HEK293 (cell line): ENCODE data around the gene ERAP2.

ENCODE experiments used
- CTCF ChIA-PET: fragments of 350-600 bp; formaldehyde crosslinking; extraction: SDS; loops from one replicate; lab custom pipeline; 2021; ENCODE audit warnings: antibody characterized with exemption; lab: Yijun Ruan, JAX
- POLR2A ChIA-PET: fragments of 300-600 bp; formaldehyde crosslinking; extraction: SDS; loops from one replicate; lab custom pipeline; 2020; ENCODE audit warnings: antibody characterized with exemption, inconsistent platforms; lab: Yijun Ruan, JAX
- H3K27ac ChIP-seq: fragments of 200-500 bp; sonication (Bioruptor generic); 2 replicates; pipeline ENCODE4 v1.5.1; 2014; ENCODE audit warnings: low read depth, low read length, control low read depth, inconsistent platforms; ENCODE audit errors: extremely low read depth
- H3K36me3 ChIP-seq, 2 experiments: fragments of 200-500 bp in 1 of 2; sonication (Bioruptor generic) in 1 of 2; 1 replicate in 1 of 2; 2 replicates in 1 of 2; pipeline ENCODE4 v1.5.1; 2014 to 2017; ENCODE audit warnings: inconsistent platforms in 2 of 2, low read length in 2 of 2; ENCODE audit not compliant: control insufficient read depth in 2 of 2, insufficient read depth in 1 of 2
- H3K4me1 ChIP-seq: fragments of 200-500 bp; sonication (Bioruptor generic); 2 replicates; pipeline ENCODE4 v1.5.1; 2014; ENCODE audit warnings: mild to moderate bottlenecking, low read length, inconsistent platforms; ENCODE audit not compliant: control insufficient read depth, insufficient read depth
- H3K4me3 ChIP-seq: 2 replicates; pipeline ENCODE4 v1.5.1; 2011; ENCODE audit warnings: low read depth, mild to moderate bottlenecking, control low read depth, low read length, moderate library complexity
- H3K9me3 ChIP-seq: fragments of 200-500 bp; sonication (Bioruptor generic); 2 replicates; pipeline ENCODE4 v1.5.1; 2014; ENCODE audit warnings: low read depth, low read length, inconsistent platforms; ENCODE audit not compliant: control insufficient read depth, insufficient read depth
- AEBP2 ChIP-seq: fragments of 450-650 bp; formaldehyde crosslinking; IDR thresholded peaks from 2 replicates; pipeline ENCODE4 v1.5.1; 2016; ENCODE audit warnings: missing biosample characterization, missing genetic modification characterization, borderline replicate concordance
- ELK4 ChIP-seq: IDR thresholded peaks from 2 replicates; pipeline ENCODE4 v1.6.1; 2011; ENCODE audit warnings: mild to moderate bottlenecking, low read depth, low read length, borderline replicate concordance
- KLF1 ChIP-seq: fragments of 450-650 bp; formaldehyde crosslinking; IDR thresholded peaks from 2 replicates; pipeline ENCODE4 v1.5.1; 2016; ENCODE audit warnings: missing biosample characterization, missing genetic modification characterization
- PRDM2 ChIP-seq: fragments of 450-650 bp; formaldehyde crosslinking; IDR thresholded peaks from 2 replicates; pipeline ENCODE4 v1.5.1; 2016; ENCODE audit warnings: missing biosample characterization, missing genetic modification characterization, borderline replicate concordance
- TSHZ1 ChIP-seq: fragments of 450-650 bp; formaldehyde crosslinking; IDR thresholded peaks from 2 replicates; pipeline ENCODE4 v1.5.1; 2016; ENCODE audit warnings: missing biosample characterization, missing genetic modification characterization, borderline replicate concordance
- ZBTB1 ChIP-seq: fragments of 450-650 bp; formaldehyde crosslinking; IDR thresholded peaks from 2 replicates; pipeline ENCODE4 v1.5.1; 2016; ENCODE audit warnings: missing biosample characterization, missing genetic modification characterization
- ZBTB20 ChIP-seq: fragments of 450-650 bp; formaldehyde crosslinking; IDR thresholded peaks from 2 replicates; pipeline ENCODE4 v1.5.1; 2016; ENCODE audit warnings: missing biosample characterization, missing genetic modification characterization
- ZBTB44 ChIP-seq: fragments of 450-650 bp; IDR thresholded peaks from 2 replicates; pipeline ENCODE4 v1.5.1; 2018; ENCODE audit warnings: missing biosample characterization, mild to moderate bottlenecking, missing genetic modification characterization
- ZBTB6 ChIP-seq: fragments of 450-650 bp; formaldehyde crosslinking; IDR thresholded peaks from 2 replicates; pipeline ENCODE4 v1.5.1; 2017; ENCODE audit warnings: missing biosample characterization, missing genetic modification characterization
- ZFP69B ChIP-seq: fragments of 450-650 bp; formaldehyde crosslinking; IDR thresholded peaks from 2 replicates; pipeline ENCODE4 v1.5.1; 2016; ENCODE audit warnings: missing biosample characterization, missing genetic modification characterization
- ZNF155 ChIP-seq: fragments of 450-650 bp; formaldehyde crosslinking; IDR thresholded peaks from 2 replicates; pipeline ENCODE4 v1.5.1; 2016; ENCODE audit warnings: missing biosample characterization, missing genetic modification characterization
- ZNF19 ChIP-seq: fragments of 450-650 bp; formaldehyde crosslinking; IDR thresholded peaks from 2 replicates; pipeline ENCODE4; 2016; ENCODE audit warnings: missing biosample characterization, missing genetic modification characterization, low read depth
- ZNF623 ChIP-seq: fragments of 450-650 bp; formaldehyde crosslinking; IDR thresholded peaks from 2 replicates; pipeline ENCODE4 v1.5.1; 2016; ENCODE audit warnings: missing biosample characterization, missing genetic modification characterization
- ZNF645 ChIP-seq: fragments of 450-650 bp; formaldehyde crosslinking; IDR thresholded peaks from 2 replicates; pipeline ENCODE4; 2016; ENCODE audit warnings: missing biosample characterization, missing genetic modification characterization
- ZNF747 ChIP-seq: fragments of 450-650 bp; formaldehyde crosslinking; IDR thresholded peaks from 2 replicates; pipeline ENCODE4 v1.5.1; 2016; ENCODE audit warnings: missing biosample characterization, missing genetic modification characterization
- ZNF76 ChIP-seq: fragments of 450-650 bp; formaldehyde crosslinking; IDR thresholded peaks from 2 replicates; pipeline ENCODE4; 2016; ENCODE audit warnings: low read depth, missing biosample characterization, missing genetic modification characterization, borderline replicate concordance
- ZSCAN23 ChIP-seq: fragments of 450-650 bp; formaldehyde crosslinking; IDR thresholded peaks from 2 replicates; pipeline ENCODE4 v1.5.1; 2016; ENCODE audit warnings: missing biosample characterization, missing genetic modification characterization

ERAP2 gene

GRCh38 chr5:96946381-96946780, 70.1 kb downstream of the ERAP2 start (continued):
- TF ChIP-seq ZBTB20 (tag by site-specific recombination) (no peak), ZBTB6 (tag by site-specific recombination) (no peak), ZNF76 (tag by site-specific recombination) (no peak), KLF1 (tag by site-specific recombination) (no peak), ELK4 (no peak), ZBTB44 (tag by site-specific recombination) (no peak), ZNF747 (no peak)

GRCh38 chr5:96952118-96952750, 75.9 kb downstream of the ERAP2 start:
- Histone ChIP-seq H3K36me3 (no peaks in the 10 kb centered on the region), H3K4me1 (0 out of 2 replicates have a peak, but pooled peaks cover 2% of the 10 kb centered on the region), H3K9me3 (no peaks in the 10 kb centered on the region), H3K27ac (no peak overlapping the region), H3K4me3 (no peak overlapping the region)
- ChIA-PET POLR2A (no interaction called here), CTCF (interaction anchor here (1.0 kb wide), 1 partner anchor 147 kb away, joined by 3 read pairs; no protein-coding TSS in a partner anchor)
- TF ChIP-seq ZSCAN23 (tag by site-specific recombination) (no peak), ZBTB1 (no peak), ZNF623 (tag by site-specific recombination) (no peak), ZNF19 (no peak), AEBP2 (tag by site-specific recombination) (no peak), ZNF155 (tag by site-specific recombination) (no peak), TSHZ1 (tag by site-specific recombination) (no peak), PRDM2 (tag by site-specific recombination) (no peak), ZNF645 (tag by site-specific recombination) (no peak), ZFP69B (tag by site-specific recombination) (no peak)
